ENCODE results near the gene OR2M5. TPM values are rescaled to one million over a fixed set of nuclear protein-coding genes. Genes with fewer than 3 reads are reported as not detected.

The OR2M5 gene
- total and polyA plus RNA-seq, 5 donors, result not detected

DNA sequence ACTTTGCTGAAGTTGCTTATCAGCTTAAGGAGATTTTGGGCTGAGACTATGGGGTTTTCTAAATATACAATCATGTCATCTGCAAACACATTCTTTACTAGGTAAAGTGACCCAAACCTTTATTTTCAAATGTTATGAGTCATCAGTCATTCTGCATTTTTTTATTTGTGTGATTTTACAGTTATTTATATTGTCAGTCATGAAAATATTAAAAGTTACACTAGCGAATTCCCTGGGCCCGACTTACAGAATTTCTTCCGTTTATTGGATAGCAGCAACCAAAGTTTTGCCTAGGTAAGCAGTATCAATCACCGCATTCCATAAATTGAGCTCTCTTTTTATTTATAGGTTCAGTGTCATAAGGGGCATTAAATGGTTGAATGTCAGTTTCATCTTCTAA, 13.8 kb downstream of the OR2M5 start:
- ATAC-seq, result no peak
- no peak overlapping the region for H3K27ac ChIP-seq (ENCODE audit: low read length)
- 83% methylated on average over 4 of the region's 4 CpGs for WGBS

DNA sequence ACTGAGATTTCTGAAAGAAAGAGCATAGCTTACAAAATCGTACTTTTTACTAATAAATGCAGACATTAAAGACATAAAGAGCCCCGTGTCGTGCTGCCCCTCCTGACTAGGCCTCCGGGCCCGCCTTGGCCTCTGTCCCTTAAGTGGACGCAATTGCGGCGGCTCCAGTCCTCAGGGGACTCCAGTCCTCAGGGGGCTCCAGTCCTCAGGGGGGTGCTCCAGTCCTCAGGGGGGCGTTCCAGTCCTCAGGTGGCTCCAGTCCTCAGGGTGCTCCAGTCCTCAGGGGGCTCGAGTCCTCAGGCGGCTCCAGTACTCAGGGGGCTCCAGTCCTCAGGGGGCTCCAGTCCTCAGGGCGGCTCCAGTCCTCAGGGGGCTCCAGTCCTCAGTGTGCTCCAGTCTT, 19.1 kb downstream of the OR2M5 start:
- no peak overlapping the region for H3K4me3 ChIP-seq (ENCODE audit: low read length)
- no peaks in the 10 kb centered on the region for H3K4me1 ChIP-seq (ENCODE audit: control insufficient read depth, insufficient read depth, low read length)
- DNase-seq (peak in 2 of 3 donors; percentile 6 to 28), ATAC-seq (no peak)
- intact Hi-C loops (cut with DNase I), result no loop called here
- 80% methylated on average over 12 of the region's 12 CpGs for WGBS
- no peaks in the 10 kb centered on the region for H3K27me3 ChIP-seq (ENCODE audit: control insufficient read depth, insufficient read depth)
- no peak overlapping the region for H3K27ac ChIP-seq (ENCODE audit: low read length)
- H3K9me3 ChIP-seq (ENCODE audit: control insufficient read depth, low read length), result no peaks in the 10 kb centered on the region

More for the DNA sequence above, 13.8 kb downstream of the OR2M5 start:
- H3K9me3 ChIP-seq (ENCODE audit: control insufficient read depth, low read length), result no peaks in the 10 kb centered on the region
- H3K4me3 ChIP-seq (ENCODE audit: low read length), result no peak overlapping the region
- no peak for DNase-seq
- intact Hi-C loops (cut with DNase I), result no loop called here
- H3K27me3 ChIP-seq (ENCODE audit: control insufficient read depth, insufficient read depth), result no peaks in the 10 kb centered on the region
- H3K4me1 ChIP-seq (ENCODE audit: control insufficient read depth, insufficient read depth, low read length), result no peaks in the 10 kb centered on the region

DNA sequence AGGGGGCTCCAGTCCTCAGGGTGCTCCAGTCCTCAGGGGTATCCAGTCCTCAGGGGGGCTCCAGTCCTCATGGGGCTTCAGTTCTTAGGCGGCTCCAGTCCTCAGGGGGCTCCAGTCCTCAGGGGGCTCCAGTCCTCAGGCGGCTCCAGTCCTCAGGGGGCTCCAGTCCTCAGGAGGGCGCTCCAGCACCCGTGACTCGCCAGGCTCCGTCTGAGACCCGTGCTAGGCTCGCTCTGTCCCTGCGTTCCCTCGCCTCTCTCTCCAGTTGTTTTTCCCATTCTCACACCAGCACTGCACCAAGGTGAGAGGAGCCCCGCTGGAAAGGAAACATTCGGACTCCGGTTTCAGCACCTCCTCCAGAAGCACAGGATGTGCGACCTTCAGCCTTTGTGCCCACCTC, 20.2 kb downstream of the OR2M5 start:
- no peaks in the 10 kb centered on the region for H3K4me1 ChIP-seq (ENCODE audit: control insufficient read depth, insufficient read depth, low read length)
- H3K27me3 ChIP-seq (ENCODE audit: control insufficient read depth, insufficient read depth), result no peaks in the 10 kb centered on the region
- H3K4me3 ChIP-seq (ENCODE audit: low read length), result no peak overlapping the region
- peak in 1 of 3 donors; percentile 19 for DNase-seq
- 92% methylated on average over 14 of the region's 14 CpGs for WGBS
- no peak for ATAC-seq
- no peak overlapping the region for H3K27ac ChIP-seq (ENCODE audit: low read length)
- H3K9me3 ChIP-seq (ENCODE audit: control insufficient read depth, low read length), result no peaks in the 10 kb centered on the region
- intact Hi-C loops (cut with DNase I), result no loop called here

DNA sequence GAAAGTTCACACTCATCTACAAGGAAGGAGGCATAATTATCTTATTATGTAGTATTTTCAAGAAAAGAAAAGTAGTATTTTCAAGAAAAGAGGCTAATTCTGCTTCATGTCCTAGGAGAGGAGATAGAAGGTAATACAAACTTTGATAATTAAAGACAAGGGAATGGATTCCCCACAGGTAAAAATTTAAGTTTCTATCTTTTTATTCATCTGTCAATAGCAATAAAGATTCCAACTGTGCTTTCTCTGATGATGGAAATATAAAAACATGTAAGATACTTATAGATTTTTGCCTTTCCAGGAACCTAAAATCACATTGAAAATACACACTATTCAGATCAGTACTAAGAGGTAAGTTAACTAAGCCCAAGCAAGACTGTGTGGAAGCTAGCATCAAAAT, 29.6 kb downstream of the OR2M5 start, which contains the start of gene OR2M2:
TSS of gene OR2M2 (plus strand) at position 301 of the 400 bp plus-strand sequence. CDS start 5,165 bp downstream, outside the sequence.
- Histone ChIP-seq H3K27ac (ENCODE audit: low read length) (no peak within 1 kb of the TSS), H3K27me3 (ENCODE audit: control insufficient read depth, insufficient read depth) (no peaks in the 10 kb centered on the region), H3K9me3 (ENCODE audit: control insufficient read depth, low read length) (no peaks in the 10 kb centered on the region), H3K4me1 (ENCODE audit: control insufficient read depth, insufficient read depth, low read length) (no peaks in the 10 kb centered on the region), H3K4me3 (ENCODE audit: low read length) (no peak within 1 kb of the TSS)
- intact Hi-C loops (cut with DNase I), result no loop called here
- ATAC-seq (no peak), DNase-seq (no peak)

DNA sequence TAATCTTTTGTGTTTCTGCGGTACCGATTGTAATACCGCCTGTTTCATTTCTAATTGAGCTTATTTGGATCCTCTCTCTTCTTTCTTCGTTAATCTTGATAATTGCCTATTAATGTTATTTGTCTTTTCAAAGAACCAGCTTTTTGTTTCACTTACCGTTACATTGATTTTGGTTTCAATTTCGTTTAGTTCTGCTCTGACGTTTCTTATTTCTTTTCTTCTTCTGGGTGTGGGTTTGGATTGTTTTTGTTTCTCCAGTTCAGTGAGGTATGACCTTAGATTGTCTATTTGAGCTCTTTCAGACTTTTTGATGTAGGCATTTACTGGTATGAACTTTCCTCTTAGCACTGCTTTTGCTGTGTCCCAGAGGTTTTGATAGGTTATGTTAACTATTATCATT, 39.0 kb downstream of the OR2M5 start:
- 61% methylated on average over 7 of the region's 7 CpGs for whole genome bisulfite sequencing
- ATAC-seq (no peak), DNase-seq (no peak)
- no peaks in the 10 kb centered on the region for H3K27me3 ChIP-seq (ENCODE audit: control insufficient read depth, insufficient read depth)
- H3K4me3 ChIP-seq (ENCODE audit: low read length), result no peak overlapping the region
- no peaks in the 10 kb centered on the region for H3K9me3 ChIP-seq (ENCODE audit: control insufficient read depth, low read length)
- H3K27ac ChIP-seq (ENCODE audit: low read length), result no peak overlapping the region
- no peaks in the 10 kb centered on the region for H3K4me1 ChIP-seq (ENCODE audit: control insufficient read depth, insufficient read depth, low read length)
- intact Hi-C loops (cut with DNase I), result no loop called here

DNA sequence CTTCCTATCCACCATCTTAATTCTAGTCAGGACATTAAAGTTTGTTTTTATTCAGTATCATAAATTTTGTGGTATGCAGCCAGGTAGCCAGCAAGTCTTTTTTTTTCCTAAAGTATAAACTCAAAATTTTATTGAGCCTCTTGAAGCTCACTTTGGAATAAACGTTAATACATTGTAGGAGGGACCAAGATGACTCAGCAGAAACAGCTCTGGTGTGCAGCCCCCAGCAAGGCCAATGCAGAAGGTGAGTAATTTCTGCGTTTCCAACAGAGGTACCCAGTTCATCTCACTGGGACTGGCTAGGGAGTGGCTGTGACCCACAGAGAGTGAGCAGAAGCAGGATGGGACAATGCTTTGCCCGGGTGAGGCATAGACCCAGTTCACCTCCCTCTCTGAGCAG, 42.4 kb downstream of the OR2M5 start:
- intact Hi-C loops (cut with DNase I), result no loop called here
- no peaks in the 10 kb centered on the region for H3K4me1 ChIP-seq (ENCODE audit: control insufficient read depth, insufficient read depth, low read length)
- no peaks in the 10 kb centered on the region for H3K27me3 ChIP-seq (ENCODE audit: control insufficient read depth, insufficient read depth)
- ATAC-seq (no peak), DNase-seq (no peak)
- H3K9me3 ChIP-seq (ENCODE audit: control insufficient read depth, low read length), result no peaks in the 10 kb centered on the region
- WGBS, result 57% methylated on average over 3 of the region's 3 CpGs
- H3K4me3 ChIP-seq (ENCODE audit: low read length), result no peak overlapping the region
- H3K27ac ChIP-seq (ENCODE audit: low read length), result no peak overlapping the region

DNA sequence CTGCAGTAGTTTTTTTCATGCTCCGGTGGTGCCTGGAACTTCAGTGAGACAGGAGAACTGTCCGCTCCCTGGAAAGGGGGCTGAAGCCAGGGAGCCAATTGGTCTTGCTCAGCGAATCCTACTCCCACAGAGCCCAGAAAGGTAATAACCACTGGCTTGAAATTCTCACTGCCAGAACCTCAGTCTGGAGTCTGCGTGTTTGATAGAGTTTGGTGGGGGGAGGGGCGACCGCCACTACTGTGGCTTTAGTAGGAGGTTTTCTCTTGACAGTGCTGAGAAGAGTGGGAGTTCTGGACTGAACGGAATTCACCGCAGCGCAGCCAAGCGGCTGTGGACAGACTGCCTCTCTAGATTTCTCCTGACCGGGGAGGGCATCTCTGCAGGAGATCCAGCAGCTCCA, 44.1 kb downstream of the OR2M5 start:
- intact Hi-C loops (cut with DNase I), result no loop called here
- Histone ChIP-seq H3K4me3 (ENCODE audit: low read length) (no peak overlapping the region), H3K27ac (ENCODE audit: low read length) (no peak overlapping the region), H3K9me3 (ENCODE audit: control insufficient read depth, low read length) (no peaks in the 10 kb centered on the region), H3K27me3 (ENCODE audit: control insufficient read depth, insufficient read depth) (no peaks in the 10 kb centered on the region), H3K4me1 (ENCODE audit: control insufficient read depth, insufficient read depth, low read length) (no peaks in the 10 kb centered on the region)
- 53% methylated on average over 11 of the region's 11 CpGs for WGBS
- ATAC-seq (no peak), DNase-seq (no peak)

DNA sequence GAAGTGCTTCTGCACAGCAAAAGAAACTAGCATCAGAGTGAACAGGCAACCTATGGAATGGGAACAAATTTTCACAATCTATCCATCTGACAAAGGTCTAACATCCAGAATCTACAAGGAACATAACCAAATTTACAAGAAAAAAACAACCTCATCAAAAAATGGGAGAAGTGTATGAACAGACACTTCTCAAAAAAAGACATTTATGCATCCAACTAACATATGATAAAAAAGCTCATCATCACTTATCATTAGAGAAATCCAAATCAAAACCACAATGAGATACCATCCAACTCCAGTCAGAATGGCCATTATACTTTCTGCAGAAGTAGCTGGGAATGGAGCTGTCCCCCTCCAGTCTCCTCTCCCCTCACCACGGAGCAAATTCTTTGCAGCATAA, 49.2 kb downstream of the OR2M5 start:
- ATAC-seq (no peak), DNase-seq (no peak)
- intact Hi-C loops (cut with DNase I), result no loop called here
- no peaks in the 10 kb centered on the region for H3K27me3 ChIP-seq (ENCODE audit: control insufficient read depth, insufficient read depth)
- H3K4me1 ChIP-seq (ENCODE audit: control insufficient read depth, insufficient read depth, low read length), result no peaks in the 10 kb centered on the region
- H3K4me3 ChIP-seq (ENCODE audit: low read length), result no peak overlapping the region
- 52% methylated on average over 1 of the region's 1 CpG for WGBS
- no peaks in the 10 kb centered on the region for H3K9me3 ChIP-seq (ENCODE audit: control insufficient read depth, low read length)
- H3K27ac ChIP-seq (ENCODE audit: low read length), result no peak overlapping the region

Other genes with a start within 250 kb of the OR2M5 start
- under 1 TPM in 1 of 4 donors, not detected in 3; 0.26 TPM for gene OR2W3, start 249.6 kb upstream of the OR2M5 start, total RNA-seq
- not detected for gene OR2W3, start 249.6 kb upstream of the OR2M5 start, polyA plus RNA-seq
- gene OR2T8, start 224.9 kb upstream of the OR2M5 start, total RNA-seq, result not detected
- gene OR2T8, start 224.9 kb upstream of the OR2M5 start, polyA plus RNA-seq, result not detected
- gene OR2AJ1, start 220.3 kb upstream of the OR2M5 start, total RNA-seq, result not detected
- not detected for gene OR2AJ1, start 220.3 kb upstream of the OR2M5 start, polyA plus RNA-seq
- not detected for gene OR2L8, start 196.3 kb upstream of the OR2M5 start, total RNA-seq
- gene OR2L8, start 196.3 kb upstream of the OR2M5 start, polyA plus RNA-seq, result not detected
- gene OR2AK2, start 179.9 kb upstream of the OR2M5 start, total RNA-seq, result not detected
- not detected for gene OR2AK2, start 179.9 kb upstream of the OR2M5 start, polyA plus RNA-seq
- gene OR2L5, start 131.5 kb upstream of the OR2M5 start, total RNA-seq, result not detected
- gene OR2L5, start 131.5 kb upstream of the OR2M5 start, polyA plus RNA-seq, result not detected
- gene OR2L2, start 115.1 kb upstream of the OR2M5 start, total RNA-seq, result under 1 TPM in 1 of 4 donors, not detected in 3; 0.14 TPM
- not detected for gene OR2L2, start 115.1 kb upstream of the OR2M5 start, polyA plus RNA-seq
- gene OR2L3, start 98.3 kb upstream of the OR2M5 start, total RNA-seq, result not detected
- gene OR2L3, start 98.3 kb upstream of the OR2M5 start, polyA plus RNA-seq, result not detected
- gene OR2L13, start 50.0 kb upstream of the OR2M5 start, total RNA-seq, result not detected
- not detected for gene OR2L13, start 50.0 kb upstream of the OR2M5 start, polyA plus RNA-seq
- not detected for gene OR2M2, start 29.7 kb downstream of the OR2M5 start, total RNA-seq
- gene OR2M2, start 29.7 kb downstream of the OR2M5 start, polyA plus RNA-seq, result not detected
- not detected for gene OR2M3, start 52.1 kb downstream of the OR2M5 start, total RNA-seq
- not detected for gene OR2M3, start 52.1 kb downstream of the OR2M5 start, polyA plus RNA-seq
- not detected for gene OR2M4, start 86.3 kb downstream of the OR2M5 start, total RNA-seq
- not detected for gene OR2M4, start 86.3 kb downstream of the OR2M5 start, polyA plus RNA-seq
- gene OR2T33, start 132.8 kb downstream of the OR2M5 start, total RNA-seq, result not detected
- gene OR2T33, start 132.8 kb downstream of the OR2M5 start, polyA plus RNA-seq, result not detected
- gene OR2T12, start 158.3 kb downstream of the OR2M5 start, total RNA-seq, result not detected
- not detected for gene OR2T12, start 158.3 kb downstream of the OR2M5 start, polyA plus RNA-seq
- not detected for gene OR2M7, start 179.4 kb downstream of the OR2M5 start, total RNA-seq
- gene OR2M7, start 179.4 kb downstream of the OR2M5 start, polyA plus RNA-seq, result not detected
- gene OR14C36, start 203.6 kb downstream of the OR2M5 start, total RNA-seq, result not detected
- not detected for gene OR14C36, start 203.6 kb downstream of the OR2M5 start, polyA plus RNA-seq
- not detected for gene OR2T4, start 216.5 kb downstream of the OR2M5 start, total RNA-seq
- gene OR2T4, start 216.5 kb downstream of the OR2M5 start, polyA plus RNA-seq, result not detected
- gene OR2T6, start 230.6 kb downstream of the OR2M5 start, total RNA-seq, result not detected
- not detected for gene OR2T6, start 230.6 kb downstream of the OR2M5 start, polyA plus RNA-seq

All from right cardiac atrium (tissue), 5 donors.